Suprapubic skin (tissue), 4 donors: ENCODE measurements around the gene MEF2A.

ENCODE experiments used
- EP300 ChIP-seq: sonication (generic); formaldehyde crosslinking; IDR thresholded peaks from one replicate; pipeline ENCODE4 v1.6.1; 2017; ENCODE audit warnings: antibody characterized with exemption
- POLR2A ChIP-seq, 2 donors: fragments of 450-650 bp; IDR thresholded peaks; one replicate each; pipeline ENCODE4 v1.6.1; 2017; ENCODE audit warnings: antibody characterized with exemption in 2 of 2, mild to moderate bottlenecking in 2 of 2, moderate library complexity in 2 of 2
- POLR2AphosphoS5 ChIP-seq, 3 donors: sonication (generic); formaldehyde crosslinking; IDR thresholded peaks; one replicate each; pipeline ENCODE4 v1.6.1; 2017; ENCODE audit warnings: antibody characterized with exemption in 3 of 3

DNA sequence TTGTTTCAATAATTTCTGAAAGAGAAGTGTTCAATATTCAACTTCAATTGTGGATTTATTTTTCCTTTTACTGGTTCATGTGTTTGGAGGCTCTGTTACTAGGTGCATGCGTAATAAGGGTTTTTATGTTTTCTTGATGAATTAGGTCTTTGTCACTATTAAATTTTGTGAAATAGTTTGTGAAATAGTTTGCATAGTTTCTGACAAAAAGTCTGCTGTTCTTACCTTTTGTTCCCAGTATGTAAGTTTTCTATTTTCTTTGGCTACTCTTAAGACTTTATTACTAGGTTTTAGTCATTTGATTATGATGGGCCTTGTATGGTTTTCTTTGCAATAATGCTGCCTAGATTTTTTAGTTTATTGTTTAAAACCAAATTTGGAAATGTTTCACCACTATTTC lies 38.0 kb downstream of the MEF2A start:
- TF ChIP-seq POLR2A (IDR thresholded peaks at IDR 0.05): no peak
- TF ChIP-seq EP300: no peak
- TF ChIP-seq POLR2AphosphoS5 (IDR thresholded peaks at IDR 0.05): no peak
